Limb (tissue), 2 donors: ENCODE results near the gene R3HDM2.

Experiments used
- DNase-seq, 2 donors: peaks; one replicate each; pipeline ENCODE4 v3.0.0-alpha.2; 2016; ENCODE audit errors: extremely low spot score in 2 of 2

Gene R3HDM2

DNA sequence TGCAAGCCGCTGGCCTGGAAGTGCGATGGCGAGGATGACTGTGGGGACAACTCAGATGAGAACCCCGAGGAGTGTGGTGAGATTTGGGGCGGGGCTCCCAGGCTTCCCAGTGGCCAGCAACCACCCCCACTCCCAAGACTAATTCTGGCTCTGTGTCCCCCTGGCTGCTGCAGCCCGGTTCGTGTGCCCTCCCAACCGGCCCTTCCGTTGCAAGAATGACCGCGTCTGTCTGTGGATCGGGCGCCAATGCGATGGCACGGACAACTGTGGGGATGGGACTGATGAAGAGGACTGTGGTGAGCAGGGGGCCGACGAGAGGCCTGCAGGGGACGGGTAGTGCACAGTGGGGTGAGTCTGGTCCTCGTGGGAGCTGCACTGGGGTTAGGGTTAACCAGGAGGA, 226.4 kb downstream of the R3HDM2 start:
- no peak for DNase-seq

GRCh38 chr12:57203791-57204190, 227.1 kb downstream of the R3HDM2 start:
- DNase-seq: no peak
